ENCODE measurements around the gene MRPS26. TPM values are rescaled to one million over a fixed set of nuclear protein-coding genes. Genes with fewer than 3 reads are reported as not detected.
"Not testable (repeated sequence)": the region's sequence is repeated elsewhere in the genome, so short reads cannot be mapped to it uniquely, and the experiment has no call there.

Gene MRPS26
- total and polyA plus RNA-seq, 8 donors = 4.5 to 102 (median 56.6) TPM

DNA sequence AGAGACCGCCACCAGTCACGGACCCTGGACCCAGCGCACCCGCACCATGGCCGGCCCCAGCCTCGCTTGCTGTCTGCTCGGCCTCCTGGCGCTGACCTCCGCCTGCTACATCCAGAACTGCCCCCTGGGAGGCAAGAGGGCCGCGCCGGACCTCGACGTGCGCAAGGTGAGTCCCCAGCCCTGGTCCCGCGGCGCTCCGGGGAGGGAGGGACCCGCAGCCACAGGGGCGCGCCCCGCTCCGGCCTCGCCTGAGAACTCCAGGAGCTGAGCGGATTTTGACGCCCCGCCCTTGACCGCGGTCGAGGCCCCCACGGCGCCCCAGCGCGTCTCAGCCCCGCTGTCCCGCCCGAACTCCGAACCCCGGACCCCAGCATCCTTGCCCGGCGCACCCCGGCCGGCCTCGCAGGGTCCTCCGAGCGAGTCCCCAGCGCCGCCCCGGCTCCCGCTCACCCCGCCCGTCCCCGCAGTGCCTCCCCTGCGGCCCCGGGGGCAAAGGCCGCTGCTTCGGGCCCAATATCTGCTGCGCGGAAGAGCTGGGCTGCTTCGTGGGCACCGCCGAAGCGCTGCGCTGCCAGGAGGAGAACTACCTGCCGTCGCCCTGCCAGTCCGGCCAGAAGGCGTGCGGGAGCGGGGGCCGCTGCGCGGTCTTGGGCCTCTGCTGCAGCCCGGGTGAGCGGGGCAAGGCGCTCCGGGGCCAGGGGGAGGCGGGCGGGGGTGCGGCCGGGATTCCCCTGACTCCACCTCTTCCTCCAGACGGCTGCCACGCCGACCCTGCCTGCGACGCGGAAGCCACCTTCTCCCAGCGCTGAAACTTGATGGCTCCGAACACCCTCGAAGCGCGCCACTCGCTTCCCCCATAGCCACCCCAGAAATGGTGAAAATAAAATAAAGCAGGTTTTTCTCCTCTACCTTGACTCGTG lies 26.0 kb downstream of the MRPS26 start, which contains the start of gene OXT:
TSS of gene OXT (plus strand) at position 11 of the 920 bp plus-strand sequence. CDS start at position 47, 36 bp downstream.
- WGBS, 5 donors = 7 to 63% (median 13%) methylated on average over 10 to 95 of the region's 95 CpGs

DNA sequence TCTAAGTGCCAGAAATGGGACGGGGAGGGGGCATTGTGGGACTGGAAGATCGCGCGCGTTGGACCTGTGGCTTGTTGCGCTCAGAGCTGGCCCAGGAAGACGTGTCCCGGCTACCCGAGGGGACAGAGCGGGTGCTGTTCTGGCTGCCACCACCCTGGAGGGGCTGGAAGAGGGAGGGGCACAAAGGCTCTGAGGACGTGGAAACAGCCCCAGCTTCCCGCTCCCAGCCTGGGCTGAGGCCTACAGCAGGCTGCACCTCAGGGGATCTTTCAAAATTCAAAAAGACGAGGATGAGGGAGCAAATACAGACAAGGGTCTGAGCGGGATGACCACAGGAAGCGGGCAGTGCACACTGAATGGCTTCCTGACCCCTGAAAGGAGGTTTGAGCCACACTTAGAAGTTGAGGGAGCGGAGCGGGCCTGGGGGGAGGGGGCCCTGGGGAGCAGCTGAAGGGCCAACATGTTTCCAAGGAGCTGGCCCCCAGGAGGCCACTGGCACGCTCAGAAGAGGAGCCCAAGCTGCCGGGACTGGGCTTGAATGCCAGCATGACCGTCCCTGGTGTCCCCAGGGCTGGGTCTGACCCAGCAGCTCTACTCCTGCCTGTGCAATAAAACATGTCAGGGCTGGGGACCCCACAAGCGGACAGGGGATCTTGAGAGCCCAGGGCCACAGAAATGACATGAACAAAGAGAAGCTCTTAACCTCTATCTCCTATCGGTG lies 26.8 kb downstream of the MRPS26 start:
- peaks cover 10 to 16% (median 14%) of the 10 kb centered on the region in 4 donors for H3K4me1 ChIP-seq
- H3K27ac ChIP-seq = no peak overlapping the region
- 80 to 85% (median 84%) methylated on average over 21 to 22 of the region's 22 CpGs for WGBS, 5 donors
- no peaks in the 10 kb centered on the region for H3K9me3 ChIP-seq
- H3K36me3 ChIP-seq = no peaks in the 10 kb centered on the region
- DNase-seq = no peak
- peak overlapping the region in 3 of 4 donors; percentile 48 to 60 (median 53) for H3K4me3 ChIP-seq
- no peak for TF ChIP-seq EP300 (IDR thresholded peaks at IDR 0.05)
- no peak for TF ChIP-seq POLR2AphosphoS5 (IDR thresholded peaks at IDR 0.05)
- TF ChIP-seq, protein P1, sequence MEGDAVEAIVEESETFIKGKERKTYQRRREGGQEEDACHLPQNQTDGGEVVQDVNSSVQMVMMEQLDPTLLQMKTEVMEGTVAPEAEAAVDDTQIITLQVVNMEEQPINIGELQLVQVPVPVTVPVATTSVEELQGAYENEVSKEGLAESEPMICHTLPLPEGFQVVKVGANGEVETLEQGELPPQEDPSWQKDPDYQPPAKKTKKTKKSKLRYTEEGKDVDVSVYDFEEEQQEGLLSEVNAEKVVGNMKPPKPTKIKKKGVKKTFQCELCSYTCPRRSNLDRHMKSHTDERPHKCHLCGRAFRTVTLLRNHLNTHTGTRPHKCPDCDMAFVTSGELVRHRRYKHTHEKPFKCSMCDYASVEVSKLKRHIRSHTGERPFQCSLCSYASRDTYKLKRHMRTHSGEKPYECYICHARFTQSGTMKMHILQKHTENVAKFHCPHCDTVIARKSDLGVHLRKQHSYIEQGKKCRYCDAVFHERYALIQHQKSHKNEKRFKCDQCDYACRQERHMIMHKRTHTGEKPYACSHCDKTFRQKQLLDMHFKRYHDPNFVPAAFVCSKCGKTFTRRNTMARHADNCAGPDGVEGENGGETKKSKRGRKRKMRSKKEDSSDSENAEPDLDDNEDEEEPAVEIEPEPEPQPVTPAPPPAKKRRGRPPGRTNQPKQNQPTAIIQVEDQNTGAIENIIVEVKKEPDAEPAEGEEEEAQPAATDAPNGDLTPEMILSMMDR (IDR thresholded peaks at IDR 0.05) = no peak
- no peak for TF ChIP-seq POLR2A (IDR thresholded peaks at IDR 0.05)
- H3K27me3 ChIP-seq = peaks cover 5 to 49% (median 21%) of the 10 kb centered on the region in 3 donors
- intact Hi-C loops (cut with DNase I; ENCODE audit: low total_unique reads) = no loop called here

More for the DNA sequence above, 26.0 kb downstream of the MRPS26 start, which contains the start of gene OXT:
- Histone ChIP-seq H3K4me3 (peak within 1 kb of the TSS; percentile 48 to 60 (median 52)), H3K27ac (peak within 1 kb of the TSS in 1 of 5 donors; percentile 29), H3K27me3 (peaks cover 5 to 42% (median 21%) of the 10 kb centered on the region in 3 donors), H3K9me3 (no peaks in the 10 kb centered on the region), H3K36me3 (no peaks in the 10 kb centered on the region), H3K4me1 (peaks cover 10 to 16% (median 14%) of the 10 kb centered on the region in 4 donors)
- DNase-seq = peak in 1 of 2 donors; percentile 77
- intact Hi-C loops (cut with DNase I; ENCODE audit: low total_unique reads) = no loop called here
- TF ChIP-seq POLR2AphosphoS5 (IDR thresholded peaks at IDR 0.05) = no peak

DNA sequence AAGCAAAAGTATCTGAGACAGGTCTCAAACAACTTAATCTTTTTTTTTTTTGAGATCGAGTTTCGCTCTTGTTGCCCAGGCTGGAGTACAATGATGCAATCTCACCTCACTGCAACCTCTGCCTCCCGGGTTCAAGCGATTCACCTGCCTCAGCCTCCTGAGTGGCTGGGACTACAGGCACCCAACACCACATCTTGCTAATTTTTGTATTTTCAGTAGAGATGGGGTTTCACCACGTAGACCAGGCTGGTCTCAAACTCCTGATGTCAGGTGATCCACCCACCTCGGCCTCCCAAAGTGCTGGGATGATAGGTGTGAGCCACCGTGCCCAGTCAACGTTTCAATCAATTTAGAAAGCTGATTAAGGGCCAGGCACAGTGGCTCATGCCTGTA lies 27.4 kb downstream of the MRPS26 start:
- DNase-seq; H3K36me3 ChIP-seq; H3K27ac ChIP-seq; H3K9me3 ChIP-seq; H3K4me3 ChIP-seq; intact Hi-C loops (cut with DNase I; ENCODE audit: low total_unique reads): not testable (repeated sequence)
- Histone ChIP-seq H3K4me1 (peaks cover 10 to 16% (median 14%) of the 10 kb centered on the region in 4 donors), H3K27me3 (peaks cover 5 to 49% (median 21%) of the 10 kb centered on the region in 3 donors)
- WGBS, 5 donors = 88 to 94% (median 90%) methylated on average over 7 to 8 of the region's 8 CpGs

DNA sequence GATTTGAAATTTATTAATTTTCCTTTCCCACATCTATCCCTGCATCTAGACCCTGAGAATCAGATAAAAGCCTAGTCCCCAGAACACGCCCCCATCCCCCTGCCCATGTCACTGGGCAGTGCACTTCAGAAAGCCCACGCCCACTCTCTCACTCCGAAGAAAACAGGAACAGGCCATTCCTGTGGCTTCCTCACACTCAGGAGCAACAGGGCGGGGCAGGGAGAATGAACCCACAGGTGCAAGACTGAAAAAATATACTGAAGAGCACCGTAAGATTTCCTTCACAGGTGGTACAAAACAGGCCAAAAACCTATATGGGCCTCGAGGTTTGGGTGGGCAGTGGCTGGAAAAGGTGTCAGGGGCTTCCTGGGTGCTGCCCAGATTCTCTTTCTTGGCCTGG lies 29.0 kb downstream of the MRPS26 start:
- Histone ChIP-seq H3K27me3 (peaks cover 5 to 57% (median 21%) of the 10 kb centered on the region in 3 donors), H3K4me3 (no peak overlapping the region), H3K4me1 (peaks cover 10 to 16% (median 14%) of the 10 kb centered on the region in 4 donors), H3K36me3 (no peaks in the 10 kb centered on the region), H3K9me3 (no peaks in the 10 kb centered on the region), H3K27ac (no peak overlapping the region)
- peak in 1 of 2 donors; percentile 41 for DNase-seq
- intact Hi-C loops (cut with DNase I; ENCODE audit: low total_unique reads) = no loop called here
- TF ChIP-seq EP300 (IDR thresholded peaks at IDR 0.05) = no peak
- no peak for TF ChIP-seq POLR2A (IDR thresholded peaks at IDR 0.05)
- TF ChIP-seq, protein P1 (IDR thresholded peaks at IDR 0.05) = no peak
- 34 to 49% (median 45%) methylated on average over 6 of the region's 6 CpGs for WGBS, 5 donors

DNA sequence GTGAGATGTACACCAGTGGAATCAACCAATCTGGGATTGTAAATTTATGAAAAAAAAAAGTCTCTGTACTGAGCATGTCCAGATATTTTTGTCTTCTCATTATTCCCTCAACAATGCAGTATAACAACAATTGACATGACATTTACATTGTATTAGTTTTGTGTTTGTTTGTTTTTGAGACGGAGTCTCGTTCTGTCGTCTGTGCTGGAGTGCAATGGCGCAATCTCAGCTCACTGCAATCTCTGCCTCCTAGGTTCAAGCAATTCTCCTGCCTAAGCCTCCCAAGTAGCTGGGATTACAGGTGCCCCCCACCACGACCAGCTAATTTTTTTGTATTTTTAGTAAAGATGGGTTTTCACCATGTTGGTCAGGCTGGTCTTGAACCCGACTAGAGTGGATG lies 29.5 kb downstream of the MRPS26 start:
- peaks cover 10 to 16% (median 14%) of the 10 kb centered on the region in 4 donors for H3K4me1 ChIP-seq
- H3K36me3 ChIP-seq; H3K4me3 ChIP-seq; intact Hi-C loops (cut with DNase I; ENCODE audit: low total_unique reads); H3K9me3 ChIP-seq; DNase-seq; H3K27ac ChIP-seq: not testable (repeated sequence)
- H3K27me3 ChIP-seq = peaks cover 5 to 61% (median 21%) of the 10 kb centered on the region in 3 donors
- WGBS, 5 donors = 68 to 86% (median 80%) methylated on average over 6 of the region's 6 CpGs

Measured in stomach (tissue), 9 donors.